ENCODE measurements around the gene WDR64. TPM values are rescaled to one million over a fixed set of nuclear protein-coding genes. Genes with fewer than 3 reads are reported as not detected.
A peak's percentile ranks its signal among the peaks of the same experiment; 100 is the strongest.

WDR64 gene
- polyA plus RNA-seq, 12 donors, result 0.16 to 0.40 (median 0.31) TPM; not detected in 4

DNA sequence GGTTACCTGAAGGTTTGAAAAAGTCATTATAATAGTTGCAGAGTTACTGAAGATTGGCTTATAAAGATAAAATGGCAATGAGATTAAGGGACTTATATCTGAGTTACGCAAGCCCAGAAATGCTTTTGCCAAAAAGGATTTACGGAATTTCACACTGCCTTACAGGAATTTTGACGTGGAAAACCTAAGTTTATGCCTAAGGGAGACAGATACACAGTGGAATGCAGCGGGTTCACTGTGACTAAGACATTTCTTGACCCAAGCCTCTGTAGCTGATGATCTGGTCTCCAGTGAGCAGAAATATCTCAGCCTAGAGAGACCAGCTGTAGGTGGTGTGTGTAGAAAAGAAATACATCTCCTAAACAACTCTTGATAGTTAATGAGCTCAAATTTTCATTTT lies 185.8 kb downstream of the WDR64 start:
- DNase-seq, result no peak

DNA sequence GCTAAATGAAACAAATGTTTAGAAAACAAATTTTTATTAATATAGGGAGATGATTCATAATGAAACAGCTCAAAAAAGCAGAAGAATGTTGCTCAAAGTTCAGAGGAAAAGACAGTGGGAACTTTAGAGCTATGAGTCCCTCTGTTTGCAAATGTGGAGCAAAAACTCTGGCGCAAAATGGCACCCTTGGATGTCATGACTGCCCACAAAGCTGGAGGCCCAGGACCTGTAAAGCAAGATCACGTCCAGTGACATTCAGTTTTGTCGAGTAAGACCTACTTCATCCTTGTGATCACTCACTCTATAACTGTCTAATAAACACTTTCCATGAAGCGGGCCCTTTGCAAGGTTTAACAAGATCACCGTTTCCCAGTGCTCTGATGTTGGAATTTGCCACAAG lies 186.8 kb downstream of the WDR64 start:
- DNase-seq, result no peak

DNA sequence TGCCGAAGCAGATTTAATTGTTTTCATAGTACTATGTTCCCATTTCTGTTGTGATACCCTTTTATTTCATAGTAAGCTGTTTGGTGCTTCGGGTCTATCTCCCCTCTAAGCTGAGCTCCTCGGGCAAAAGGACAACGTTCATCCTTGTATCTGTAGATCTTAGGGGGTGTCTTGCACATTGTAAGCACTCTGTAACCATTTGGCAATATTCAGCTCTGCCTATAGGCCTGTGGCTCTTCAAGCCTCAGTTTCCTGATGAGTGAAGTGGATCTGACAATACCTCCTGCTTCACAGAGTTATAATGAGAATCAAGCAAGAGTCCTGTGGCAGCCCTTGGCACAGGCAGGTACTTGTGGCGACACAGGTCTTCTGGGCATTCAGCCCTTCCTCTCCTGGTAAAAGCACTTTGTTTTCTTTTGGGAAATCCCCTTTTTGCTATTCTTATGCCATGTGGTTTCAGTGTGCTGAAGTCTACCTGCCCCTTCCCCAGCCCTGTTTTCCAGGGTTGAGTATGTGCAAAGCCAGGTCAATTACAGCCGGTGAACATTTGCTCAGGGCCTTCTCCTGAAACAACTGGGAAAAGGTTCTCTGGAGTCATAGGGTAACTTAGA lies 187.4 kb downstream of the WDR64 start:
- no peak for DNase-seq

DNA sequence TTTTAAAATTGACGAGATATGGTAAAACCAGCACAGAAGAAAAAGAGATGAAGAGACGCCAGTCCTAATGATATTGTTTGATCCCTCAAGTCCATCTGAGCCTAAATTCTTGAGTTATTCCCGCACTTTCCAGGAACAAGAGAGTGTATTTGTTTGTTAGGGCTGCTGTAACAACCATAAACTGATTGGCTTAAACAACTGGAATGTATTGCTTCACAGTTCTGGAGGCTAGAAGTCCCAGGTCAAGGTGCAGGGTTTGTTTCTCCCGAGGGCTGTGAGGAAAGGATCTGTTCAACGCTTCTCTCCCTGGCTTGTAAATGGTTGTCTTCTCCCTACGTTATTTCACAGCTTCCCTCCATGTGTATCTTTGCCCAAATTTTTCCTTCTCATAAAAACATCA lies 188.1 kb downstream of the WDR64 start:
- no peak for DNase-seq

DNA sequence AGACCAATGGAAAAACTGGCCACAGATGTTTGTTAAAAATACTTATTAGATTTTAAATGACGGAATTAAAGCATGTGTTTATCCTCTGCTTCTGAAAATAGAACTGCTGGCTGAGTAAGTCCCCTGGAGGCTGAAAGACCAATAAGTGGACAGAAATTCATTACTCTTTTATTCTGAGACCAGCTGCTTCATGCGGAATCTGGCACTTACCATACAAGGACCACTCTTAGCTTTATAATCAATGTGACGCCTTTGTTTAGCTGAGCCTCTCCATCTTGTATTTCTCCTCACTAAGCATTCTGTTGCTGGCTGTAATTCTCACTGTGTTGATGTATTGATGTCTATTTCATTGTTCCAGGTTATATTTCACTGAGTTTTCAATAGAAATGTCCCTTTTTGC lies 189.6 kb downstream of the WDR64 start:
- DNase-seq, result no peak

DNA sequence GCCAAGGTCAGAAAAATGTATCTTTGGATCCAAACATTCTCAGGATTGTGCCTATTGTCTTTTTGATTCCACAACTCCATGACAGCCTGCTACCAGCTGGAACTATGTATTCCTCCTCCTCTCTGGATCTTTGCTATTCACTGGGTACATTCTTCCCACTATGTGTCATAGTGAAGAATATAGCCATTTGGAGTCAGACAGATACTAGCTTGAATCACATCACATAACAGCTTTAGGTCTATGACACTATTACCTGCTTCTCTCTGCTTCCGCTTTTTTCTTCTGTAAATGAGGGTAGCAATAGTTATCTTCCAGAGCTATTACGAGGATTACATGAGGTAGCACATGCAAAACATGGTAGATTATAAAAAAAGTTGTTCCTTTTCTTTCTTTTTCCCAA lies 190.5 kb downstream of the WDR64 start:
- no peak for DNase-seq

DNA sequence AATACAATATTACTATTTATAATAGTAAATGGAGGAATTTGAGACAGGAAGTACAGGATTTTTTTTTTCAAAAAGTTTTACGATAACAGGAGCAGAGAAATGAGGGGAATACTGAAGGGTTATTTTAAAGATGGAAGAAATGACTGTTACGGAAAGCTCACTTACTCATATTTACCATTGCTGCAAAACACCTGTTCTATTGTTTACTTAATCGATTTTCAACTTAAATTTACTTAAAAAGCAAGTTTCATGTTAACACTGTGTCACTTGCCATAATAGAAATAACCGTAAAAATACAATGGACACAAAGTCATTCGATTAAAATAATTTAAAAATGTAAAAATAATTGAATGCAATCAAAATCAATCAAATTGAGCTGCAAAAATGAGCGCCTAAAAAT lies 192.5 kb downstream of the WDR64 start:
- DNase-seq, result no peak

DNA sequence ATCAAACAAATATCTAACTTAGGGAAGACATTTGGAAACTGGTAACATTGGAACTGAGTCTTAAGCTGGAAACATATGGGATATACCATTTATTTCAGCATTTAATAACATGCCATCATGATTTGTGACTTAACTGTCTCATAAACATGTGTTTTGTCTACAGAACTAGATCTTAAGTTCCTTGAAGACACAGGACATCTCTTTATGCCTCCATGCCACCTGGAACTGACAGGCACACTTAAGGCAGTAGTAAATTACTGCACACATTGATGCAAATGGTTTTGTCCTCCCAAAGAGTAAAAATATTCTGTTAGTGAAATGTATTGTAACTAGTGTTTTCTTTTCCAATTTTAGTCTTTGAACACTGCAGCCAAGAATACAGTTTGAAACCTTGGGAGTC lies 194.3 kb downstream of the WDR64 start:
- DNase-seq, result no peak

DNA sequence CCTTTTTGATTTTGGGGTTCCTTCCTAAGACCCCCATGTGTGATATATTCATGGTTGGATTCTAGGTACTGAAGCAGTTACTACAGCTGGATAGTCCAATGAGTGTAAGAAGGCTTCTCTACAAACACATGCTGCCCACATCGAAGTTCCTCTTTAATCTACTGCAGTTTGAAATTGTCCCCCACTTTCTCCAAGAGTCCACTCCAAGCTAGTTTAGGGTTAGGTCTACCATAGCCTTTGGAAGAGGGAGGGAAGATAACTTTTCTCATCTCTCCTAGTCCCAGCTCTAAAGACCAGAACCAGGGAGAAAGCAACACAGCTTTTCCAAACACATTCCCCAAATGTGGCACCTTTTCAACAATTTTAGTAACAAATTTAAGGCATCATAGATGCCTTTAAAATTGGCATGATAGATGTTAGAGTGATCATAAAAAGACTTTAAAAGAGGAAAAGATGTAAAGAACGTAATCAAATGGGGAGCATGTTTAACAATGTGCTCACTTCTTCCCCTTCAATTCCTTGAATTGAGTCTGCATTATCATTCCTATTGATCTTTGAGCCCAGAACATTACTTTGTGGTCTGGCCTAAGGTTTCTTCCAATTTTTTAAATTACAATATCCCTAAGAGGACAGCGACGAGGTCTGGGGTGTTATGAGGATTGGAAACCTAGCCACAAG lies 194.9 kb downstream of the WDR64 start:
- no peak for DNase-seq

DNA sequence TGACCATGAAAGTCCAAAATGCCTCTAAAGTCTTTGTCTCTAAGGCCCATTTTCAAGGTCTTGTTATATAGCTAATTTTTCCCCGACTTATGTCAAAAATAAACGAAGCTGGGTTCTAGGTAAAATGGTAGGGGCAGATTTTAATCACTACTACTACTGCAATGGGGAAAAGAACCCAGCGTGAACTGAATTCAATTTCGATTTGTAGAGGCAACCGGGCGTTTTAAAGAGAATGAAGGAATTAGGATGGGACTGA lies 195.4 kb downstream of the WDR64 start:
- no peak for DNase-seq

DNA sequence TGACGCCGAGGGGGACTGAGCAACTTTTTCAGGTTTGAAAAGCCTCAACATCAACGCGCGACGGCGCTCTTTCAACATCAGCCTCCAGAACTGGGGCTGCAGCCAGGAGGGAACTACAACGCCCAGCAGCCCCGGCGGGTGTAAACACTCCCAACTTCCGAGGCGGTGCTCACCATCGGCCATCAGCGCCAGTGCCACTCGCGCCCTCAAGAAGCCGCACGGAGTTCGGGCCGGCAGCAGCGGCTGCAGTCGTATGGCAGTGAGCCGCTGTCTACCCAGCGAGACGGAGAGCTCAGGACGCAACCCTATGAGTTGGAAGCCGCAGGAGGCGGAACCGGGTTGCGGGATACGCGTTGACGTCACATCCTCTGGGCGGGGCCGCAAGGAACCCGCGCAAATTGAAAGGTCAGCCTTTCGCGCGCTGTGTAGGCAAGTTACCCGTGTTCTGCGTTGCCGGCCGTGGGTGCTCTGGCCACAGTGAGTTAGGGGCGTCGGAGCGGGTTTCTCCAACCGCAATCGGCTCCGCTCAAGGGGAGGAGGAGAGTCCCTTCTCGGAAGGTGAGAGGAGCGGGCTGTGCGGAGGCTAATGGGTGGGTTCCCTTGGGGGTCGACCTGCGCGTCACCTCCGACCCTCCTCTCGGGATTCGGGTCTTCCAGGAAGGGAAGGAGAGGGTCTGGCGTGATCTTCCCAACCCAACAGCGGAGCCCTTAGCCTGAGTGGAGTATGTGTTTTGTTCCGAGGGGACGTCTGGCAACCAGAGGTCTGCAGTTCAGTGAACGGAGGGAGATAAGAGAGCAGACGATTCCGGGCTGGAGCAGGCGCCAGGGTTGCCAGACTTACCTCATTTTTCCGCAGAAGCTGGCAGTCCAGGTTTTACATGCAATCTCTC lies 196.0 kb downstream of the WDR64 start, which contains the start of gene EXO1:
EXO1 (plus strand) TSS at position 409 of the 890 bp plus-strand sequence. CDS start 2,222 bp downstream, outside the sequence.
- DNase-seq, result peak; percentile 94

DNA sequence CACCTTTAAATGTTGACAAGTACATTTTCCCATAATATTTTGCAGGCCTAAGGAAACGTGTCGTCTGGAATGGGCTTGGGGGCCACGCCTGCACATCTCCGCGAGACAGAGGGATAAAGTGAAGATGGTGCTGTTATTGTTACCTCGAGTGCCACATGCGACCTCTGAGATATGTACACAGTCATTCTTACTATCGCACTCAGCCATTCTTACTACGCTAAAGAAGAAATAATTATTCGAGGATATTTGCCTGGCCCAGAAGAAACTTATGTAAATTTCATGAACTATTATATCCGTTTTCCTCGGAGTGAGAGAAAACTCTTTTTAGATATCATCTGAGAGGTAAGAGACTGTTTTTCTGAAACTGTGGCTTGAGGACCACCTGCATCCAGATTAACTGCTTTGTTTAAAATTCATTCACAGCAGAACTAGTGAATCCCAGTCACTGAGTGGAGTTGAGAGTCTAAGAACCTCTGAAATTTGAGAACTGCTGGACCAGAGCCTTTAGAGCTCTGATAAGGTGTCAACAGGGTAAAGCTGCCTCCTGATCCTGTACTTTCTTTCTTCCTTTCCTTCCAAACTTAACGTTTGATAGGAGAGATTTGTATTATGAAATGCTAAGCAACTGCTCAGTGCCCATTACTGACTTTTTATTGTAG lies 196.7 kb downstream of the WDR64 start:
- no peak for DNase-seq

DNA sequence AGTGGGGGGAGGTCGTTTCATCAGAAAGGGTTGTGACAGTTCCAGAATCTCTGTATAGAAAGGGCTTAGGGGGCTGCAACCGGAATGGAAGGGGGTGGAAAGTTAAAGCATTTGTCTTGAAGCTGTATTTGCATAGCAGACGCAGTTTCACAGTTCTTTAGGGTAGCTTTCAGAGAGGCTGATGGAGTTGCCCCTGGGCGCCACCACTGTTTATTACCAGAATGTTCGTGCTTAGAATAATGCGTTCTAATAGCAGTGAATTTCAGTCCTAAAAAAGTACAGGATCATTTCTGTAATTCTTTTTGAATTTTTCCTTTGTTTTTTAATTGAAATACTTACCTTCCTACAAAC lies 197.2 kb downstream of the WDR64 start:
- DNase-seq, result no peak

Other genes starting within 250 kb of the WDR64 start
- 10 to 100 TPM in 11 of 12 donors, not detected in 1; 47.5 to 89.4 (median 73.6) TPM for gene FH, start 132.5 kb upstream of the WDR64 start, polyA plus RNA-seq (ENCODE audit: insufficient read length in 12 of 12)
- under 1 TPM in 10 of 12 donors, not detected in 2; 0.15 to 0.61 (median 0.28) TPM for gene KMO, start 119.9 kb upstream of the WDR64 start, polyA plus RNA-seq (ENCODE audit: insufficient read length in 12 of 12)
- gene CHML, start 11.9 kb upstream of the WDR64 start, polyA plus RNA-seq (ENCODE audit: insufficient read length in 12 of 12), result 10 to 100 TPM in 11 of 12 donors, not detected in 1; 10.4 to 18.5 (median 15.1) TPM
- gene OPN3, start 11.9 kb upstream of the WDR64 start, polyA plus RNA-seq (ENCODE audit: insufficient read length in 12 of 12), result 10 to 100 TPM in 11 of 12 donors, not detected in 1; 14.2 to 27.4 (median 23.1) TPM
- gene EXO1, start 195.9 kb downstream of the WDR64 start, polyA plus RNA-seq (ENCODE audit: insufficient read length in 12 of 12), result 10 to 100 TPM in 3 of 12 donors, 1 to 10 TPM in 8, not detected in 1; 5.7 to 18.8 (median 8.1) TPM

All from muscle of arm (tissue), 12 donors.